Neural crest cell (in vitro differentiated cells): ENCODE results near the gene MUC2. TPM values are rescaled to one million over a fixed set of nuclear protein-coding genes. Genes with fewer than 3 reads are reported as not detected.

Experiments
- DNase-seq: peaks from one replicate; pipeline ENCODE4 v3.0.0; 2021; ENCODE audit warnings: low read depth, mixed read lengths, low spot score
- H3K27ac Mint-ChIP-seq: one replicate; pipeline ENCODE4 v1.8.0; 2021; ENCODE audit warnings: mild to moderate bottlenecking, mixed read lengths; ENCODE audit not compliant: unreplicated experiment
- H3K27me3 Mint-ChIP-seq: 2 replicates; pipeline ENCODE4 v1.8.0; 2021; ENCODE audit warnings: low read depth, mild to moderate bottlenecking, mixed read lengths
- H3K36me3 Mint-ChIP-seq: 2 replicates; pipeline ENCODE4 v1.8.0; 2021; ENCODE audit warnings: low read depth, mild to moderate bottlenecking, mixed read lengths
- H3K4me1 Mint-ChIP-seq: 2 replicates; pipeline ENCODE4 v1.8.0; 2021; ENCODE audit warnings: mixed read lengths
- H3K4me3 Mint-ChIP-seq: one replicate; pipeline ENCODE4 v1.8.0; 2021; ENCODE audit warnings: mild to moderate bottlenecking, mixed read lengths
- H3K9me3 Mint-ChIP-seq: 2 replicates; pipeline ENCODE4 v1.8.0; 2021; ENCODE audit warnings: mixed read lengths
- CTCF ChIP-seq: fragments of 200-600 bp; sonication (generic); conservative IDR thresholded peaks from 2 replicates; pipeline ENCODE4 v1.5.0; 2021; ENCODE audit warnings: antibody characterized with exemption, mild to moderate bottlenecking
- total RNA-seq: library from RNA; stranded (reverse); gene quantifications from 2 replicates; pipeline ENCODE4 v1.2.1, GENCODE V29; 2021

Gene MUC2
- total RNA-seq, 1 donor from 2014 or later = not detected

- Mint-ChIP-seq H3K4me3 (no peak overlapping the region), H3K9me3 (no peaks in the 10 kb centered on the region), H3K27ac (no peak overlapping the region), H3K36me3 (no peaks in the 10 kb centered on the region), H3K27me3 (no peaks in the 10 kb centered on the region), H3K4me1 (no peaks in the 10 kb centered on the region)
- DNase-seq = no peak
- no peak for TF ChIP-seq CTCF
Observed at GRCh38 chr11:1077033-1077416, 2.4 kb downstream of the MUC2 start.

- Mint-ChIP-seq H3K4me1 (no peaks in the 10 kb centered on the region), H3K27me3 (no peaks in the 10 kb centered on the region), H3K36me3 (no peaks in the 10 kb centered on the region), H3K4me3 (no peak overlapping the region), H3K27ac (no peak overlapping the region), H3K9me3 (no peaks in the 10 kb centered on the region)
- no peak for TF ChIP-seq CTCF
- no peak for DNase-seq
Observed at GRCh38 chr11:1077417-1078119, 2.9 kb downstream of the MUC2 start.

GRCh38 chr11:1078191-1078601 lies 3.5 kb downstream of the MUC2 start:
- no peak for DNase-seq
- Mint-ChIP-seq H3K4me1 (no peaks in the 10 kb centered on the region), H3K9me3 (no peaks in the 10 kb centered on the region), H3K36me3 (no peaks in the 10 kb centered on the region), H3K27ac (no peak overlapping the region), H3K27me3 (no peaks in the 10 kb centered on the region), H3K4me3 (no peak overlapping the region)
- no peak for TF ChIP-seq CTCF

GRCh38 chr11:1081601-1082311 lies 7.1 kb downstream of the MUC2 start:
- H3K4me1 Mint-ChIP-seq = no peaks in the 10 kb centered on the region
- H3K4me3 Mint-ChIP-seq = no peak overlapping the region
- no peak for DNase-seq
- H3K36me3 Mint-ChIP-seq = no peaks in the 10 kb centered on the region
- TF ChIP-seq CTCF = no peak
- no peaks in the 10 kb centered on the region for H3K9me3 Mint-ChIP-seq
- no peaks in the 10 kb centered on the region for H3K27me3 Mint-ChIP-seq
- H3K27ac Mint-ChIP-seq = no peak overlapping the region

GRCh38 chr11:1082346-1082727 lies 7.7 kb downstream of the MUC2 start:
- no peak for TF ChIP-seq CTCF
- Mint-ChIP-seq H3K9me3 (no peaks in the 10 kb centered on the region), H3K27me3 (no peaks in the 10 kb centered on the region), H3K36me3 (no peaks in the 10 kb centered on the region), H3K27ac (no peak overlapping the region), H3K4me1 (no peaks in the 10 kb centered on the region), H3K4me3 (no peak overlapping the region)
- no peak for DNase-seq
